ENCODE measurements around the gene FAM227B. TPM values are rescaled to one million over a fixed set of nuclear protein-coding genes. Genes with fewer than 3 reads are reported as not detected.

FAM227B gene
- total RNA-seq, 1 donor from 2014 or later: 2.1 TPM

DNA sequence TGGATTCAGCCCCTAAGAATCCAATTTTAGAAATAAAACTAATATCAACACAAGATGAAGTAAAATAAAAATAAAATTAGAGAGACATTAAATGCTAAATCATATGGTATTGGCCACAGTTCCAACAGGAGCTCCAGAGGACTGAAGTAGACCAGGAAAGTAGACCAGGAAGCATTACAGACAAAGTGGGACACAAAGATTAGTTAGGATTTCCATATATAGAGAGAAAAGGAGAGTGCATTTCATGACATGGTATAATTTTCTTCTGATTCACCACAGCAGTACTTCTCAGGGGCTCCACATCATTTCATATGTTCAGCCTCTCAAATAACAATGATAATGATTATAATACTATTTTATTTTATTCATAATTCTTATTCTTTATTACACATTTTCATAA, 179.3 kb downstream of the FAM227B start:
- Histone ChIP-seq H3K4me3 (ENCODE audit: low read depth, low read length) (no peak overlapping the region), H3K36me3 (ENCODE audit: control insufficient read depth, insufficient read depth, low read length) (no peaks in the 10 kb centered on the region), H3K27me3 (ENCODE audit: control insufficient read depth, insufficient read depth, low read length) (no peaks in the 10 kb centered on the region)
- DNase-seq (ENCODE audit: low read depth) (no peak), FAIRE-seq (no peak)
- TF ChIP-seq, protein P1, sequence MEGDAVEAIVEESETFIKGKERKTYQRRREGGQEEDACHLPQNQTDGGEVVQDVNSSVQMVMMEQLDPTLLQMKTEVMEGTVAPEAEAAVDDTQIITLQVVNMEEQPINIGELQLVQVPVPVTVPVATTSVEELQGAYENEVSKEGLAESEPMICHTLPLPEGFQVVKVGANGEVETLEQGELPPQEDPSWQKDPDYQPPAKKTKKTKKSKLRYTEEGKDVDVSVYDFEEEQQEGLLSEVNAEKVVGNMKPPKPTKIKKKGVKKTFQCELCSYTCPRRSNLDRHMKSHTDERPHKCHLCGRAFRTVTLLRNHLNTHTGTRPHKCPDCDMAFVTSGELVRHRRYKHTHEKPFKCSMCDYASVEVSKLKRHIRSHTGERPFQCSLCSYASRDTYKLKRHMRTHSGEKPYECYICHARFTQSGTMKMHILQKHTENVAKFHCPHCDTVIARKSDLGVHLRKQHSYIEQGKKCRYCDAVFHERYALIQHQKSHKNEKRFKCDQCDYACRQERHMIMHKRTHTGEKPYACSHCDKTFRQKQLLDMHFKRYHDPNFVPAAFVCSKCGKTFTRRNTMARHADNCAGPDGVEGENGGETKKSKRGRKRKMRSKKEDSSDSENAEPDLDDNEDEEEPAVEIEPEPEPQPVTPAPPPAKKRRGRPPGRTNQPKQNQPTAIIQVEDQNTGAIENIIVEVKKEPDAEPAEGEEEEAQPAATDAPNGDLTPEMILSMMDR (IDR thresholded peaks at IDR 0.05; ENCODE audit: insufficient read depth, low read length, severe bottlenecking): no peak

DNA sequence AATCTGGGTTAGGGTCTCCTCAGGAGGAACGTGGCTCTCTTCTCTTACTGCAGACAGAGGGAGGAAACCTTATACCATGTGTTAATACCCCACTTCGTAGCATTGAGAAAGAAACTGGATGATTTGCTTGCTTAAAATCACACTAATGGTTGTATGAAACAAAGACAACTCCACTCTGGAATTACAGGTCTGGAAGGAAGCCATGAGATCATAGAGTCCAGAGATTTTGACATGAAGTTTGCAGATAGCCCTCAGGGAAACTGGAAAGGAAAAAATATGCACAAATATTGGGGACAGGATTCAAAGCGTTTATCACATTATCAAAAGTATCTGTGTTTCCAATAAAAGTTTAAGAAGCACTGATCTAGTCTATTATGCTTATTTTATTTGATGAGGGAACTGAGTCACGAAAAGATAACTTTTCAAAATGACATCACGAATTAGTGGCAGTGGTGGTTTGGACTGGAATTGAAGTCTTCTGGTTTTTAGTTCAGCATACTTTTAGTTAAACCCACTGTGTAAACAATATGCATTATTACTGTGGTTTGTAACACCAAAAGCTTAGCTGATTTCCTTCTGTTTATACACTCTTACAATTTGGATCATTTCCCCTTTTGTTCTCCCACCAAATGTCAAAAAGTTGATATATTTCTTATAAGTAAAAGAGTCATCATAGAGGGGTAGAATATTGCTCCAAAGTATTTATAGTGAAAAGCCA, 180.8 kb downstream of the FAM227B start:
- TF ChIP-seq, protein P1 (IDR thresholded peaks at IDR 0.05; ENCODE audit: insufficient read depth, low read length, severe bottlenecking): no peak
- FAIRE-seq (no peak), DNase-seq (ENCODE audit: low read depth) (no peak)
- Histone ChIP-seq H3K4me3 (ENCODE audit: low read depth, low read length) (no peak overlapping the region), H3K27me3 (ENCODE audit: control insufficient read depth, insufficient read depth, low read length) (no peaks in the 10 kb centered on the region), H3K36me3 (ENCODE audit: control insufficient read depth, insufficient read depth, low read length) (no peaks in the 10 kb centered on the region)

DNA sequence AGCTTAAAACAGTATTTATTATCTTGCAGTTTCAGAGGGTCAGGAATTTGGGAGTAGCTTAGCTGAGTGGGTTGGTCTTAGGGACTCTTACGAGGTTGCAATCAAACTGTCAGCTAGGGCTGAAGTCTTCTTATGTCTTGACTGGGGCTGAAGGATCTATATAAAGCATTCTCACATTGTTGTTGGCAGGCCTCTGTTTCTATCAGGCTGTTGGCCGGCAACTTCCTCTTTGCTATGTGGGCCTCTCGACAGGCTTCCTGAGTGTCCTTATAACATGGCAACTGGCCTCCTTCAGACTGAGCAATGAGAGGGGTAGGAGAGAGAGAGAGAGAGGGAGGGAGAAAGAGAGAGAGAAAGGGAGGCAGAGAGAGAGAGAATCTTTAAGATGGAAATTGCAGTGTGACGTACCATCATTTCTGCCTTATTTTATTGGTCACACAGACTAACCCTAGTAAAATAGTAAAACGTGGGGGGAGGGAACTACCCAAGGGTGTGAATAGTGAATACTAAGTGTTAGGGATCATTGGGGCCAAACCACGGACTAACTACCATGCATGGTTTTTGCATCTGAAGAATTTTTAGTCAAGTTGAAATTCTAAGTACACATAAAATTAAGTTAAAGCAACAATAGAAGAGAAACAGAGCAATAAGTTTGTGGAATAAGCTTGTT, 181.5 kb downstream of the FAM227B start:
- TF ChIP-seq, protein P1 (IDR thresholded peaks at IDR 0.05; ENCODE audit: insufficient read depth, low read length, severe bottlenecking): no peak
- no peak for DNase-seq (ENCODE audit: low read depth)
- Histone ChIP-seq H3K36me3 (ENCODE audit: control insufficient read depth, insufficient read depth, low read length) (no peaks in the 10 kb centered on the region), H3K4me3 (ENCODE audit: low read depth, low read length) (no peak overlapping the region), H3K27me3 (ENCODE audit: control insufficient read depth, insufficient read depth, low read length) (no peaks in the 10 kb centered on the region)
- no peak for FAIRE-seq

DNA sequence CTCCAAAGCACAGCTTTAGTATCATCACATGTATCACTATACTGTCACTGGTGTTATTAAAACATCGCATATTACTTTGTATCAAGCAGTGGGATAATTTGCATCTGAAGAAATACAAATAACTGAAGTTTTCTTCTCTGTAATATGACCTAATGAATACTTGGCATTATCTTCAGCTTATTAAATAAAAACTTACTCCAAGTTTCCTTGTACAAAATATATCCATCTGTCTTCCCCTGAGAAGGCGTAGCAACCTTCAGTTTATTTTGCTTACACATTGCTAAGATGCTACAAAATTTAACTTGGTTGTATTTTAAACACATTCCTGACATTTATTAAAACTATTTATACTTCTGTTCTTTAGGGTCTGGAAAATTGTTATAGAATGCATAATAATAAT, 183.9 kb downstream of the FAM227B start:
- Histone ChIP-seq H3K36me3 (ENCODE audit: control insufficient read depth, insufficient read depth, low read length) (no peaks in the 10 kb centered on the region), H3K27me3 (ENCODE audit: control insufficient read depth, insufficient read depth, low read length) (no peaks in the 10 kb centered on the region), H3K4me3 (ENCODE audit: low read depth, low read length) (no peak overlapping the region)
- TF ChIP-seq, protein P1 (IDR thresholded peaks at IDR 0.05; ENCODE audit: insufficient read depth, low read length, severe bottlenecking): no peak
- FAIRE-seq (no peak), DNase-seq (ENCODE audit: low read depth) (no peak)

DNA sequence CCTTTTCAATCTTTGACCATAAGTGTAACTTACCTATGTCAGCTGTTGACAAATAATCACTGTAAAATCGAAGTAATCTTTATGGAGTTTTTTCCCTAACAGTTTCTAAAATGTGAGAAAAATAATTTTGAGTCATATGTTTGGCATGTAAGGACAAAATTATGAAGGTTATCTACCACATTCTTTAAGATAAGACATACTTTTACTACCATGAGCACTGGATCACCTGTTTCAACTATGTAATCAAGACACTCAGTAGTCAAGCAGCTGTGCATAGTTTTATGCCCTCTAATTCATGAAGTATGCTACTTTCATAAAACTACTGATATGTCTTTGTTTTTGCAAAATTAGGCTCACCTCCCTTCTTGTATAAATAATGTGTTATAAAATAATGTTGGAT, 185.4 kb downstream of the FAM227B start:
- Histone ChIP-seq H3K36me3 (ENCODE audit: control insufficient read depth, insufficient read depth, low read length) (no peaks in the 10 kb centered on the region), H3K4me3 (ENCODE audit: low read depth, low read length) (no peak overlapping the region), H3K27me3 (ENCODE audit: control insufficient read depth, insufficient read depth, low read length) (no peaks in the 10 kb centered on the region)
- DNase-seq (ENCODE audit: low read depth) (no peak), FAIRE-seq (no peak)
- TF ChIP-seq, protein P1 (IDR thresholded peaks at IDR 0.05; ENCODE audit: insufficient read depth, low read length, severe bottlenecking): no peak
